NCI-H146 (cell line): ENCODE data around the gene PRKCH.
A peak's percentile ranks its signal among the peaks of the same experiment; 100 is the strongest.
"Not testable (repeated sequence)": the region's sequence is repeated elsewhere in the genome, so short reads cannot be mapped to it uniquely, and the experiment has no call there.

Experiments used
- DNase-seq: peaks from one replicate; lab custom pipeline; 2025; lab: John Stamatoyannopoulos, UW

The PRKCH gene

DNA sequence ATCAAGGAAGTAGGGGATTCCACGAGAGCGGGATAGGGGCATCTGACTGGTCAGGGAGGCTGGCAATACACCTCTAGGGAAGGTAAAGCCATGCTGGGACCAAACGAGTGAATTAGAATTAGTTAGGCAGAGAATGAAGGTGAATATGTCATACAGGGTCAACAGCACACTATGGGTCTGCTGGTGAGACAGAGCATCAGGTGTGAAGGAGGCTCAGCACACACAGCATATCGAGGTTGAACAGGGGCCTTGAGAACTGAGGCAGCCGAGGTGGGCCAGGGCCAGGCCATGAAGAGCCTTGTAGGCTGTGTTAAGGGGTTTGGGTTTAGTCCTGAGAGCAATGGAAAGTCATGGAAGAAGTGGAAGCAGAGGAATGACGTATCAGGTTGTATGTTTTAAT, 137.8 kb downstream of the PRKCH start:
- DNase-seq = no peak

DNA sequence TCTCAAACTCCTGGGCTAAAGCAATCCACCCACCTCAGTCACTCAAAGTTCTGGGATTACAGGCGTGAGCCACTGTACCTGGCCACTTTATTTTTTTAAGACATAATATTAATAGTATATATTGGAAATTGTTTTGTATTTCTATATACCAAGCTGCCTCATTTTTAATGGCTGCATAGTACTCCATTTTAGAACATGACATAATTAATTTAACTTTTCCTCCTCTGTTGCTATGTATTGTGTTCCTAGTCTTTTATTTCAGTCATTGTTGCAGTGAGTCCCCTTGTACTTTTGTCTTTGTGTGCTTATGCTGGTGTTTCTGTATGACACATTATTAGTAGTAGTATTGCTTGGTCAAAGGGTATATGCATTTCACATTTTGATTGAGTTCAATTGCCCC, 138.7 kb downstream of the PRKCH start:
- DNase-seq = no peak

DNA sequence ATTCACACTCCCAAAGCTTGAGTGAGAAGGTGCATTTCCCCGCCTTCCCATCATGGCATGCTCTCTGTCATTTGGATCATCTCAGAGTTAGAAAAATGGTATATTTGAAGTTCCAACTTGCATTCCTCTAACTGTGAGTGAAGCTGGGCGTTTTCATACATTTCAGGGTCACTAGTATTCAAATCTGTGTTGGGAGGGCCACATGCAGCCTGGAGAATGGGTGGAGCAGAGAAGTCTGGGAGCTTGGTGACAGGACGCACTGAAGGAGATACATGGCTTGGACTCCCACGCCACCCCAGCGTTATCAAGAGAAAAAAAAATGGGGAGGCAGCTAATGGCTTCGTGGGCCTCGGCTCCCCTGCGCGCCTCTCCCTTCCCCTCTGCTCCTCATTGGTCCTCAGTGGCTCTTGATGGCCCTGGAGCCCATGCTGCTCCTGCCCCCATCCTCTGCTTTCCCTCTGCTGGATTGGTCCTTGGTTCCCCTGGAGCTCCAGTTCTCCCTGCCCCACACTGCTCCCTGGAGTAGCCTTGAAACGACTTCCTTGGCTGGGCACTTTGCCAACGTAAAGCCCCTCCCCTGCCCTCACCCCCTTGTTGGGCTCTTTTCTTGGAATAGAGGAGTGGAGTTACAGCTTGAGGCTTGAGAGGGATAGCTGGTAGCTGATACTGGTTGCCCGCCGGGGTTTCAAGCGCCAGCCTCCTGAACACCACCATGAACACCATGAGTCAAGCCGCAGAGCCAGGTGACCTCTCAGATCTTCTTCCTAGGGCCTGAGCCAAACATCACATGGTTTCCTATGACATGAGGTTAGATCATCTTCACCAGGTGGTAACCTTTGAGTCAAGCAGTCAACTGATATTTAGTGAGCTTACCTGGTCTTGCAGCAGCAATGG, 139.6 kb downstream of the PRKCH start:
- peak; percentile 17 for DNase-seq

DNA sequence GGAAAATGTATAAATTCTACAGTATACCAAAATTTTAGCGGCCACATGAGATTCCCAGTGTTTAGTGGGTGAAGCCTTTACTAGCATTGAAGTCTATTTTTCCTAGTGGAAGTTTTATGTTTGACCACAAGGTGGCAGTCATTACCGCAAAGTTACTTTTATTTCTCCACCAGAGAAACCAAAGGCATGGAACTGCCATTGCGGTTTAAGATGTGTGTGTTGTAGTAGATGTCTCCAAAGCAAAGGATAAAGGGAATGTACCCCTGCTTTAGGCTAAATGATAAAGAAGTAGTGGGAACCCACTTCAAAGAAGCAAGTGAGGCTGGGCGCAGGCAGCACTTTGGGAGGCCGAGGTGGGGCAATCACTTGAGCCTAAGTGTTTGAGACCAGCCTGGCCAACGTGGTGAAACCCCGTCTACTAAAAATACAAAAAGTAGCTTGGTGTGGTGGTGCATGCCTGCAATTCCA, 140.5 kb downstream of the PRKCH start:
- peak; percentile 44 for DNase-seq

DNA sequence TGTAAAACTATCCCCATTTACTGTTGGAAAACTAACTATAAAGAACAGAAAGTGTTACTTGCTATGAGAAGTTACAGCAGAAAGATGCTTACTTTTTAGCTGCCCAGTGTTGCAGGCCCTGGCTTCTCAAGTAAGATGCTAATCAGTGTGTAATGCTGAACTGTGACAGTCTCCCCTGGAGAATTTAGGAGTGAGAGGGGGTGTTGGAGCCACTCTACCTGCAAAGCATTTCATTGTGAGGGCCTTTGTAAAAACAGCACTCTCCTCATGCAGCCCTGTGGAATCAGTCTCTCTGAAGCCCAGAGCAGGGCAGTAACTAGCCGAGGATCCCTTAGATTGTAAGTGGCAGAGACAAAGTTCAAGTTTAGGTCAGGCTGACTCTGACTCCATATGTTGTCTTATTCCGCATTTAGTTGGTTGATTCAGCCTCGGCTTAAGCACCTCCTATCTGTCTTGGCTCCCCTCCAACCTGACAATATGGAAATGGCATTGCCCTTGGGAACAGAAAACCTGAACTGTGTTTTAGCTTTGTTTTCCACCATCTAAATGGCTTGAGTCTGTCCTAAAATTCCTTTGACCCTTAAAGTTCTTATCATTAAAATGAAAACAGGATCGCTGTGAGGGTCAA, 141.3 kb downstream of the PRKCH start:
- DNase-seq = no peak

DNA sequence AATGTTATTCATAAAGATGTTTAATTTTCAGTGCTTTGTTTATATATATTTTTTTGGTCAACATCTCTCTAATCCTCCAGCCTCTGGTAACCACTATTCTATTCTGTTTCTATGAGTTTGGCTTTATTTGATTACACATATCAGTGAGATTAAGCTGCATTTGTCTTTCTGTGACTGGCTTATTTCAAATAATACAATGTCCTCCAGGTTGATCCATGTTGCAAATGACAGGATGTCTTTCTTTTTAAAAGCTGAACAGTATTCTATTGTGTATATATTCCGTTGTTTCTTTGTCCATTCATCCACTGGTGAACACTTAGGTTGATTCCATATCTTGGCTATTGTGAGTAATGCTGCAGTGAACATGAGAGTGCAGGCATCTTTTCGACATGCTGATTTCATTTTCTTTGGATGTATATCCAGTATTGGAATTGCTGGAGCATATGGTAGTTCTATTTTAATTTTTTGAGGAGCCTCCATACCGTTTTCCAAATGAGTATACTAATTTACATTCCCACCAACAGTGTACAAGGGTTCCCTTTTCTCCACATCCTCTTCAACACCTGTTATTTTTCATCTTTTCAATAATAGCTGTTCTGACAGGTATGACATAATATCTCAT, 142.4 kb downstream of the PRKCH start:
- DNase-seq = no peak

DNA sequence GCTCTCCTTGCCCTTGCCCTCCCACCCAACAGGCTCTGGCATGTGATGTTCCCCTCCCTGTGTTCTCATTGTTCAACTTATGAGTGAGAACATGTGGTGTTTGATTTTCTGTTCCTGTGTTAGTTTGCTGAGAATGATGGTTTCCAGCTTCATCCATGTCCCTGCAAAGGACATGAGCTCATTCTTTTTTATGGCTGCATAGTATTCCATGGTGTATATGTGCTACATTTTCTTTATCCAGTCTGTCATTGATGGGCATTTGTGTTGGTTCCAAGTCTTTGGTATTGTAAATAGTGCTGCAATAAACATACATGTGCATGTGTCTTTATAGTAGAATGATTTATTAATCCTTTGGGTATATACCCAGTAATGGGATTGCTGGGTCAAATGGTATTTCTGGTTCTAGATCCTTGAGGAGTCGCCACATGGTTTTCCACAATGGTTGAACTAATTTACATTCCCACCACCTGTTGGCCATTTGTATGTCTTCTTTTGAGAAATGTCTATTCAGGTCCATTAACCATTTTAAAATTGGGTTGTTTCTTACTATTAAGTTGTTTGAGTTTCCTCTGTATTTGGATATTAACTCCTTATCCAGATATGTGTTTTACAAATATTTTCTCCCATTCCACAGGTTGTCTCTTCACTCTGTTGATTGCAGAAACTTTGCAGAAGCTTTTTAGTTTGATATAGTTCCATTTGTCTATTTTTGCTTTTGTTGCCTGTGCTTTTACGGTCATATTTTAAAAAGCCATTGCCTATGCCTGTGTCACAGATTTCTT, 143.4 kb downstream of the PRKCH start:
- DNase-seq = not testable (repeated sequence)

DNA sequence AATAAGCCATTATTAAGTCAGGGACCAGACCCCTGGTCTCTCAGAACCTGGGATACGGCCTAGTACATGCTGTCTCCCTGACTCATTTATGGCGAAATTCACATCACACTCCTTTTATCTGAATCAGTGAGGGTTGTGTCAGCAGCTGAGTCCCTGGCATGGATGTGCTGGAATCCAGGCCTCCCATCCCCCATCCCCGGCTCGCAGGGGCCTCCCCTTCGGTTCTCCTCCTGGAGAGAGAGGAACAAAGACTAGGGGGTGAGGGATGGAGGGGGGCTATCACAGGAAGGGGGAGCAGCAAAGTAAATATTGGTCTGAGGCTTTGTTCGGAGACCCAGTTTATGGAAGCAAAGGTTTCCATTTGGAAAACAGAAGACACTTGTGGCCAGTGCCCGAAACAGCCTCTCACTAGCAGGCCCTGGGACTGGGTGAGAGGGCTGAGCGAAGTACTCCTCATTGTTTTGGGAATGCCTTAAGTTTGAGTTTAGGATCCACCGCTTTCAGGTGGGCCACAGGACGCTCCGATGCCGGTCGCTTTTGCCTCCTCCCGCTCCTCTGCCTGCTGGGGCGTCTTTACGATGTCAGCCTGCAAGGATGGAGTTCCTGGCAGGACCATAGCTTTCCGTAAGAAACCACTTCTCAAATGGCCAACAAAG, 145.0 kb downstream of the PRKCH start:
- no peak for DNase-seq

DNA sequence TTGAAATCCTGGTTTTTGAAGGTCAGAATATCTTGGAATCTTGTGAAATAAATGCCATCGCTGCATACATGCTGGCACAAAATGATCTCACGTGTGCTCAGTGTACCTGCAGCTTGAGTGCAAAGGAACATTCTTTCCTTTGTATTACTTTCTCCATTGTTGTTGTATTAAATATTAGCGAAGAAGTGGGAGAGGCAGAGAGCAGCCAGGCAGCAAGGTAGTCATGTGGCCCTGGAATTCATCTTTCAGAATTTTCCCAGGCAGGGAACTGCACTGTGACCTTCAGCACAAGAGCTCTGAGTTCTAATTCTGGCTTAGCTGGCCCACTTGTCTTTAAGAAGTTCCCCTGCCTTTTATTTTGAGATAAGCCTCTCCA, 145.5 kb downstream of the PRKCH start:
- DNase-seq = no peak

DNA sequence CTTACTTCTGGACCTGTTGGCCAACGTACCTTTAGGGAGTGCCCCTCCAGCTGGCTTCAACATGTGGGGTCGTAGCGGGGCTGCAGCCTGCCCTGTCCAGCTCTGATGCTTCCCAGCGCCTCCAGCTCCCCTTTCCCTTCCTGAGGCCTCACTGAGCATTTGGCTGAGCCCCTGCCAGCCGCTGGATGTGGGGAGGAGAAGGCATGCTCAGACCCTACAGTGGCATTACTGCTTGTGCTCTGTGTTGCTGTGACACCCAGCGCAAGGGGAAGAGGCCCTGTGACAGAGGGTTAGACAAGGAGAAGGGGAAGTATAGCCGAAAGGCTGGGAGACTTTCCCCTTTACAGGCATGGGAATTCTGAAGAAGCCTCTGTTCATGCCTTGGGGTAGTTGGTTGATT, 145.9 kb downstream of the PRKCH start:
- DNase-seq = no peak

DNA sequence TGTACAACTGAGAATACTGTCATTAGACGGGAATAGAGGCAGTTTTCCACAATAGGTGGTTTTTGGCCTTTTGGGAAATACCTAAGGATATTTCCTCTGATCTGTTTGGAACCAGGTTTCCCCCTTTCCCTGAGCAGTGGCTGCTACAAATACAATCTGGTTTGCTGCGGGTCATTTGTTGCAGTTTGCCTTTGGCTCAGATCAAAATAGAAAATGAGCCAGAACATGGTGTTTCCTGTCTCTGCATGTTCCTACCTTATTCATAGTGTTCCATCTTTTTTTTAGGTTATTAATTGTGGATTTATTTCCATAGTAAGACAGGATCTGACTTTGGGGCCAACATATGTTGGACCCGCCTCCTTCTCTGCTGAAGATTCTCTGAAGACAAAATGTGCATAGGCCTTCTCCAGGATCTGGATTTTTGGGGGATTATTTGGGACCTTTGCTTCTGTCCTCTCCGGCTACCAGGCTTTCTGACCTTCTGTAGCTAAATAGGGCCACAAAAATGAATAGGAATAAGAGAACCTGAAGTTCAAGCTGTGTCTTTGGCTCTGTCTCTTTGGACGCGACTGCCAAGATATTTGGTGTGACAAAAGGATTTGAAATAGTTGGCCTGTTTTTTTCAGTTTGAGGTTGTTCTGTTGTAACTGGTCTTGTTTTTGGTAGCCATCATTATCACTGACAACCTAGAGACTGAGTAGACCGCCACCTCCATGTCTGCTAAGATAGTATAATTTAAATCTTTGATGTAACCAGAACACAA, 146.9 kb downstream of the PRKCH start:
- DNase-seq = no peak

DNA sequence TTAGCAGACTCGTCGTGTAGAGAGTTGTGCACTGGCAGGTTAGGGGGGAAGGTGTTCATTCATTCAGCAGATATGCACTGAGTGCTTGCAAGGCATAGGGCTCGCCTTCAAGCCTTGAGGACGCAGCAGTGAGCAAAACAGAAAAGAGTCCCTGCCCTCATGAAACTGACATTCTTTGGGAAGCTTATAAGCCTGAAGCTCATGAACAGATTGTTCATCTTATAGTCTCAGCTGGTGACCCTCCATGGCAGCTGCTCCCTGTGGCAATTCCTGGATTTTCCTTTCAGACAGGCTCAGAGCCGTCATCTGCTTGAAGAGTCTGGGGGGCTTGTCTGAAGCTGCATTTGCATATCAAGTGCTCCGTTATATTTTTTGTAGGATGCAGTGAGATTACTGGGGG, 148.4 kb downstream of the PRKCH start:
- no peak for DNase-seq

DNA sequence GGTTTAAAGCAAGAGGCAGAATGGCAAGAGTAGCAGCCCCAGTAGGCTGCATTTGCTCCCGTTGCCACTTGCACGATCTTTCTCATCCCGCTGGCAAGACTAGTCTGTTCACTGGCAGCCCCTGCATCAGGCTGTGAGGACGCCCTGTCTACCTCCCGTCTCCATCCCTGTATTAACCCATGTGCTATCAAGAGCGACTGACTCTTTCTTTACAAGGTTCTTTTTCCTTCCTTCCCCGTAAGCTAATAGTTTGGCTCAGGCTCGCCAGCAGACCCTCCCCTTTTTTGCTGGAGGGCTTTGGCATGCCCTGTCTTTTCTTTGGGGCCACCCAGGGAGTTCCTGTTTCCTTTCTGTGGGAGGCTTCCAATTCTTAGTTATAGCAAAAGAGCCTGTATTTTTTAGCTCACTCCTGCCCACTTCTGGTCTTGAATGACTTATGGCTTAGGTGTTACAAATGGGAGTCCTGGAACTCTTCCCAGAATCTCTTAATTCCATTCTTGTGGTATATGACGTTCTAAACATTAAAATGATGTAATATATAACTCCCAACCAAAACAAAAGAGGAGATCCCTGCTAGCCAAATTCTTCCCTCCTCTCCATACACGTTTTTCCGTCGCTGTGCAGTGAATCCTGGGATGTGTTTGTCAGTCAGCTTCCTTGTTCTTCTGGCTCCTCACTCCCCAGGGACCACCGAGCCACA, 149.0 kb downstream of the PRKCH start:
- no peak for DNase-seq

DNA sequence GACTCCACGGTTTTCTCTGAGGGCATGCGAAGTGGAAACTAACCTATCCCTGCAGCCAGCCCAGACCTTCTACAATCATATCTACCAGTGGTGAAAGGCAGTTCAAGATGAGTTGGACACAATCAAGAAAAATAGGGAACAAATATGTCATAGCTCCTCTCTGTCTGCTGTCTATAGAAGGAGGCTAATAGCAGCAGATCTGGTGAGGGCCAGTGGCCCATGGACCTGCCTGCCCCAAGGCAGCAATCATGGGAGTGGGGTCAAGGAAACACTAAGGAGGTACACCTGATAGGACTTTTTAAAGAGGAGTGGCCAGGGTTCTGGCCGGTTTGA, 149.5 kb downstream of the PRKCH start:
- no peak for DNase-seq

DNA sequence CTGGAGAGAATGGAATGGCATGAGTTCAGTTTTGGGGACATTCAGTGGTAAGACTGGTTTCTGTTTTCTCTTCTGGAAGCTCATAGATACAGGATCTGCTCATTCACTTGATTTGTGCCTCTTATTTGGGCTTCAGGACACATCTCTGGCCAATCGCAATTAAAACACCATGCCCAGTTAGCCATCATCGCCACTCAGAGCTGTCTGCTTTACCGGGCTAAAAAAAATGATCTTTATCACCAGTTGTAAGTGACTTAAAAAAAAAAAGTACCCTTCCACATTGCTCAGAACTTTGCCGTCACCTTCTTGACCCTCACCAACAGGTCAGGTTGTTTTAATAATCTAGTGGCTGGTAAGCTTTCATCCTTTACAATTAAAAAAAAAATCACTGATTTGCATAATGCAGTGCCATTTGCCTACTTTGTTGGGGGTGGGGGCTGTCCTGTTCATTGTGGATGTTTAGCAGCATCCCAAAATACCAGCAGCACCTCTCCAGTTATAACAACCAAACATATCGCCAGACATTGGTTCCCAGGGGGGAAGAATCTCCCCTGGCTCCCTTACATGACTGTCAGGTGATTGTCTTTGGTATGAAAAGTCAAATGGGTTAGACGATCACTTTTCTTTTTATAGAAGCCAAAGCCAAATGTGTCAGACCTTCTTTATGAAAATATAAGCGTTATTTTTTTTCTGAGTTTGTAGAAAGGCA, 150.1 kb downstream of the PRKCH start:
- DNase-seq = no peak

DNA sequence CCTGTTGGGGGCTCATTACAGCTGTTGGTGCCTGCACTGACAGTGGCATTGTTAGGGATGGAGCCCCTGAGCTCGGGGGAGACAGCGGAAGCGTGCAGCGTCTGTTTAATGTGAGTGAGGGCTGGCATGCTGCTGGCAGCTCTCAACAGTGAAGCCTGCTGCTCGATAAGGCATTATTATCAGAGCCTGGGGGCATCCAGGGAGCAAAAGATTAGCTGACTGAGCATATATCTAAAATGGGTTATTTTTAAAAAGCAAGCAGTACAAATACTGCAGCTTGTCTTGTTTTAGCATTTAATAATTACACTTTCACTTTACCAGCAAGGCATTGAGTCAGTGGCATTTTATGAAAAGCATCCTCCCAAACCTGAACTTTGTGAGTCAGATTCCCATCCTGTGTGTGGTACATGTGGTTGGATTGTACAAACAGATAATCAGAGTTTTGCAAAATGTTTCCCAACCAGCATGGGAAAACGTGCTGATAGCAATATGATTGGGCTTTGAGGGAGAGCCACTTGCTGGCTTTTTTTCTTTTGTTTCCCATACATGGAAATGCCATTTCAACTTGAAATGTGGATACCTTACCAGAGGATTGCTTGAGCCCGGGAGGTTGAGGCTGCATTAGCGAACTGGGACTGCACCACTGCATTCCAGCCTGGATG, 150.8 kb downstream of the PRKCH start:
- DNase-seq = peak; percentile 2

DNA sequence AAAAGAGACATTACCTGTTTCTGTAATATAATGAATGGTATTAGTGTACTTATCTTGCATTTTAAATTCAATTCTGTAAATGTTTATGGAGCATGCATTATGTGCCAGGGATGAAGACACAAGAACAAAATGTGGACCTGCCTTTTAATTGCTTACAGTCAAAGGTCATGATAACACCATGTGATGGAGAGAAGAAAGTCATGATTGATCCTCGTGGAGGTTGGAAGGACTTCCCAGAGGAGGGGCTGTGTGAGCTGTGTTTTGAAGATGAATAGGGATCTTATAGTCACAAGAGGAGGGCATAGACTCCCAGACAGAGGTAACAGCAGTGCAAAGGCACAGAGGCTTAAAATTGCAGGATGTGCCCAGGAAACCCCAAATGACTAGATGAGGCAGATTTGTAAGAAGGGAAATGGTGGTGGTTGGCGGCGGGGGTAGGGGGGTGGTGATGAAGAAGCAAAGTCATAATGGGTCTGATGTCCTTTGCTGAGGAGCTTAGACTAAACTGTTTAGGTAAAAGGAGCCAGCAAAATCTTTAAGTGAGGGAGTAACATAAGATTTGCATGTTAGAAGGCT, 151.5 kb downstream of the PRKCH start:
- DNase-seq = no peak

DNA sequence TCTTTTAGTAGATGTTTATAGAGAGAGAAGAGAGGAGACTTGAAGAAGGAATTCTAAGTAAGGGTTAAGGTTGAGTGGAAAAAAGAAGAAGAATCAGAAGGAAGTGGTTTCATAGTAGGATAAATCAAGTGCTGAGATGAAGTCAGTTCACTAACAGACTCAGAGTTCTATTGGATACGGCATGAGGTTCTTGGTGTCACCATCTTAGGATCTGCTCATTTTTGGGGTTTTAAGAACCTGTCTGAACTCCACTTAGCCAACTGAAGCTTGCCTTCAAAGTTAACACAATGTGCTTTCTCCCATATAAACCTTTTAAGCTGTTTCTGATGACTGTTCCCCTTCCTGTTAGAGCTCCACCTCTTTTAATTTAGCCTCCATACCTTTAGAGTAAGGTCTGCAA, 152.6 kb downstream of the PRKCH start:
- DNase-seq = no peak

DNA sequence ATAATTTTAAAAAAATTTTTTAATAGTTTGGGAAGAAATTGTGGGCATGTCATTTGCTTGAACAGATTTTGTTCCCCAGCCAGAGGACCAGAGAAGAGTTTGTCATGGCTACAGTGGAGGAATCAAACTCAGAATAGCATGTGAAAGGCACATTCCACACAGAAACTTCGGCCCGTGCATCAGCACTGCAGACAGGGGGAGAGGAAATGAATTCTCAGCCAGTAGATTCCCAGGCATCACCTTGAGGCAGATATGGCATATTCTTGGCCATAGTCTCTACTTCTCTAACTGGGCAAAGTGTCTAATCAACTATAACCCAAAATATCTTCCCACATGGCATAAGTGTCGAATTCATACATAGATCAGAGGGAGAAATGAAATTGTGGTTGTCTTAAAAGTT, 153.3 kb downstream of the PRKCH start:
- DNase-seq = no peak
